ENCODE data around the gene C11orf68. TPM values are rescaled to one million over a fixed set of nuclear protein-coding genes. Genes with fewer than 3 reads are reported as not detected.

C11orf68 gene
- total and polyA plus RNA-seq, 2 of the 8 experiments (the other 6 are each of a cell fraction or from before 2014, with no cell fraction given) = 24.0 to 51.2 TPM

DNA sequence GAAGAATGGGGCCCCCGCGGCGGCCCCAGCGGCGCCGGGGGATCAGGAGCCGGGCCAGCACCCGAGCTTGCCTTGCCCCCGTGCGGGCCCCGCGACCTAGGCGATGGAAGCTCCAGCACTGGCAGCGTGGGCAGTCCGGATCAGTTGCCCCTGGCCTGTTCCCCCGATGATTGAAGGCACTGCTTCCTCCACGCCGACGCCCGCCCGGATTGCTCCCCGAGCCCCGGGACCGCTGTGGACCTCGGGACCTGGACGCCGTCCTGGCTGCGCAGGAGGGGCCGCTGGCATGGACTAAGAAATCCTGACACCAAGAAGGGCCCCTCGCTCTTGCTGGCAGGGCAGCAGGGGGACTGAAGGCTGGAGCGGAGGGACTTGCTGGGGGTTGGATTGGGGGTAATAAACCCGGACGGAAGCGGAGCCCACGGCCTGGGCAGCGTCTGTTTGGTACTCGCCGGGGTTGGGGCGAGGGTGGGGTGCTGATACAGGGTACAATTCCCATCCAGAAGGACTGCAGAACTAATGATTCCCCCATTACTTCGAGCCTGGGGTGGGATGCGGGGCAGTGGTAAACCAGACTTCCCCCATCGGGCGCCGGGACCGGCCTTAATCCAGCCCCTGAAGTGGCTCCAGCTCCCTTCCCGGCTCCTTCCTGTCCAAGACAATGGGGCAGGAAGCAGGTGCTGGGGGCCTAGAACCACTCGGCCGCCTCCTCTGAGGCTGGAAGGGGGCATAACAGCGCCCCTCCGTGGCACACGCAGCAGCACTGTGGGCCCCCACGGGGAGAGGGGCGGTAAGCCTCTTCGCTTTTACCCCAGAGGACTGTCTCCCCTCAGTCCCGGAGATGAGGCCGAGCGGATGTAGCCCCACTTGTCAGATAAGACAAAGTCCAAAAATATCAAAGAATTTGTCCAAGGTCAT, 27.4 kb downstream of the C11orf68 start (continued):
- TF ChIP-seq TAF7 (optimal IDR thresholded peaks at IDR 0.05; ENCODE audit: borderline replicate concordance, low read depth, low read length) = peak; percentile 40
- TF ChIP-seq HDAC2 (IDR thresholded peaks at IDR 0.05; ENCODE audit: borderline replicate concordance in 1 of 2, low read depth in 2 of 2, low read length in 2 of 2) = 0 out of 4 replicates have a peak, but pooled peaks of 1 of the 2 experiments have one; percentile 45
- TF ChIP-seq, protein P1, sequence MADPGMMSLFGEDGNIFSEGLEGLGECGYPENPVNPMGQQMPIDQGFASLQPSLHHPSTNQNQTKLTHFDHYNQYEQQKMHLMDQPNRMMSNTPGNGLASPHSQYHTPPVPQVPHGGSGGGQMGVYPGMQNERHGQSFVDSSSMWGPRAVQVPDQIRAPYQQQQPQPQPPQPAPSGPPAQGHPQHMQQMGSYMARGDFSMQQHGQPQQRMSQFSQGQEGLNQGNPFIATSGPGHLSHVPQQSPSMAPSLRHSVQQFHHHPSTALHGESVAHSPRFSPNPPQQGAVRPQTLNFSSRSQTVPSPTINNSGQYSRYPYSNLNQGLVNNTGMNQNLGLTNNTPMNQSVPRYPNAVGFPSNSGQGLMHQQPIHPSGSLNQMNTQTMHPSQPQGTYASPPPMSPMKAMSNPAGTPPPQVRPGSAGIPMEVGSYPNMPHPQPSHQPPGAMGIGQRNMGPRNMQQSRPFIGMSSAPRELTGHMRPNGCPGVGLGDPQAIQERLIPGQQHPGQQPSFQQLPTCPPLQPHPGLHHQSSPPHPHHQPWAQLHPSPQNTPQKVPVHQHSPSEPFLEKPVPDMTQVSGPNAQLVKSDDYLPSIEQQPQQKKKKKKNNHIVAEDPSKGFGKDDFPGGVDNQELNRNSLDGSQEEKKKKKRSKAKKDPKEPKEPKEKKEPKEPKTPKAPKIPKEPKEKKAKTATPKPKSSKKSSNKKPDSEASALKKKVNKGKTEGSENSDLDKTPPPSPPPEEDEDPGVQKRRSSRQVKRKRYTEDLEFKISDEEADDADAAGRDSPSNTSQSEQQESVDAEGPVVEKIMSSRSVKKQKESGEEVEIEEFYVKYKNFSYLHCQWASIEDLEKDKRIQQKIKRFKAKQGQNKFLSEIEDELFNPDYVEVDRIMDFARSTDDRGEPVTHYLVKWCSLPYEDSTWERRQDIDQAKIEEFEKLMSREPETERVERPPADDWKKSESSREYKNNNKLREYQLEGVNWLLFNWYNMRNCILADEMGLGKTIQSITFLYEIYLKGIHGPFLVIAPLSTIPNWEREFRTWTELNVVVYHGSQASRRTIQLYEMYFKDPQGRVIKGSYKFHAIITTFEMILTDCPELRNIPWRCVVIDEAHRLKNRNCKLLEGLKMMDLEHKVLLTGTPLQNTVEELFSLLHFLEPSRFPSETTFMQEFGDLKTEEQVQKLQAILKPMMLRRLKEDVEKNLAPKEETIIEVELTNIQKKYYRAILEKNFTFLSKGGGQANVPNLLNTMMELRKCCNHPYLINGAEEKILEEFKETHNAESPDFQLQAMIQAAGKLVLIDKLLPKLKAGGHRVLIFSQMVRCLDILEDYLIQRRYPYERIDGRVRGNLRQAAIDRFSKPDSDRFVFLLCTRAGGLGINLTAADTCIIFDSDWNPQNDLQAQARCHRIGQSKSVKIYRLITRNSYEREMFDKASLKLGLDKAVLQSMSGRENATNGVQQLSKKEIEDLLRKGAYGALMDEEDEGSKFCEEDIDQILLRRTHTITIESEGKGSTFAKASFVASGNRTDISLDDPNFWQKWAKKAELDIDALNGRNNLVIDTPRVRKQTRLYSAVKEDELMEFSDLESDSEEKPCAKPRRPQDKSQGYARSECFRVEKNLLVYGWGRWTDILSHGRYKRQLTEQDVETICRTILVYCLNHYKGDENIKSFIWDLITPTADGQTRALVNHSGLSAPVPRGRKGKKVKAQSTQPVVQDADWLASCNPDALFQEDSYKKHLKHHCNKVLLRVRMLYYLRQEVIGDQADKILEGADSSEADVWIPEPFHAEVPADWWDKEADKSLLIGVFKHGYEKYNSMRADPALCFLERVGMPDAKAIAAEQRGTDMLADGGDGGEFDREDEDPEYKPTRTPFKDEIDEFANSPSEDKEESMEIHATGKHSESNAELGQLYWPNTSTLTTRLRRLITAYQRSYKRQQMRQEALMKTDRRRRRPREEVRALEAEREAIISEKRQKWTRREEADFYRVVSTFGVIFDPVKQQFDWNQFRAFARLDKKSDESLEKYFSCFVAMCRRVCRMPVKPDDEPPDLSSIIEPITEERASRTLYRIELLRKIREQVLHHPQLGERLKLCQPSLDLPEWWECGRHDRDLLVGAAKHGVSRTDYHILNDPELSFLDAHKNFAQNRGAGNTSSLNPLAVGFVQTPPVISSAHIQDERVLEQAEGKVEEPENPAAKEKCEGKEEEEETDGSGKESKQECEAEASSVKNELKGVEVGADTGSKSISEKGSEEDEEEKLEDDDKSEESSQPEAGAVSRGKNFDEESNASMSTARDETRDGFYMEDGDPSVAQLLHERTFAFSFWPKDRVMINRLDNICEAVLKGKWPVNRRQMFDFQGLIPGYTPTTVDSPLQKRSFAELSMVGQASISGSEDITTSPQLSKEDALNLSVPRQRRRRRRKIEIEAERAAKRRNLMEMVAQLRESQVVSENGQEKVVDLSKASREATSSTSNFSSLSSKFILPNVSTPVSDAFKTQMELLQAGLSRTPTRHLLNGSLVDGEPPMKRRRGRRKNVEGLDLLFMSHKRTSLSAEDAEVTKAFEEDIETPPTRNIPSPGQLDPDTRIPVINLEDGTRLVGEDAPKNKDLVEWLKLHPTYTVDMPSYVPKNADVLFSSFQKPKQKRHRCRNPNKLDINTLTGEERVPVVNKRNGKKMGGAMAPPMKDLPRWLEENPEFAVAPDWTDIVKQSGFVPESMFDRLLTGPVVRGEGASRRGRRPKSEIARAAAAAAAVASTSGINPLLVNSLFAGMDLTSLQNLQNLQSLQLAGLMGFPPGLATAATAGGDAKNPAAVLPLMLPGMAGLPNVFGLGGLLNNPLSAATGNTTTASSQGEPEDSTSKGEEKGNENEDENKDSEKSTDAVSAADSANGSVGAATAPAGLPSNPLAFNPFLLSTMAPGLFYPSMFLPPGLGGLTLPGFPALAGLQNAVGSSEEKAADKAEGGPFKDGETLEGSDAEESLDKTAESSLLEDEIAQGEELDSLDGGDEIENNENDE (IDR thresholded peaks at IDR 0.05; ENCODE audit: insufficient replicate concordance, low read length) = no peak
- no peak for TF ChIP-seq RFX5 (IDR thresholded peaks at IDR 0.05; ENCODE audit: borderline replicate concordance, low read depth, low read length)
- TF ChIP-seq EGR1 (IDR thresholded peaks at IDR 0.05; ENCODE audit: borderline replicate concordance, low read depth, low read length) = no peak
- TF ChIP-seq SIRT6 (IDR thresholded peaks at IDR 0.05; ENCODE audit: low read length) = no peak
- TF ChIP-seq MAFK (IDR thresholded peaks at IDR 0.05; ENCODE audit: low read depth, low read length) = no peak
